Left lung (tissue), 10 donors: Measurements from ENCODE around the gene PHF23. TPM values are rescaled to one million over a fixed set of nuclear protein-coding genes. Genes with fewer than 3 reads are reported as not detected.
"Not testable (repeated sequence)": the region's sequence is repeated elsewhere in the genome, so short reads cannot be mapped to it uniquely, and the experiment has no call there.

Source experiments
- ATAC-seq: fragments of 200-7000 bp; cut with Tn5 transposase; one replicate; pipeline ENCODE4 v1.9.1; 2020; ENCODE audit warnings: moderate library complexity
- DNase-seq, 4 donors: peaks; one replicate each; pipeline ENCODE4 v3.0.0-alpha.2; 2013 to 2020
- H3K27ac ChIP-seq, 2 donors: fragments of 200-600 bp; sonication (generic) in 1 of 2; one replicate each; pipeline versions ENCODE4 v1.5.0 to v1.8.0; 2020 to 2021
- H3K27me3 ChIP-seq, 2 donors: fragments of 200-600 bp; sonication (generic) in 1 of 2; one replicate each; pipeline versions ENCODE4 v1.5.0 to v1.8.0; 2020 to 2021
- H3K36me3 ChIP-seq, 2 donors: fragments of 200-600 bp; sonication (generic) in 1 of 2; one replicate each; pipeline versions ENCODE4 v1.5.0 to v1.8.0; 2020 to 2021
- H3K4me1 ChIP-seq, 2 donors: fragments of 200-600 bp; one replicate each; pipeline ENCODE4 v1.8.0; 2021
- H3K4me3 ChIP-seq, 2 donors: fragments of 200-600 bp; sonication (generic) in 1 of 2; one replicate each; pipeline versions ENCODE4 v1.5.0 to v1.8.0; 2020 to 2021; ENCODE audit warnings: mild to moderate bottlenecking in 1 of 2
- H3K9me3 ChIP-seq, 2 donors: fragments of 200-600 bp; sonication (generic) in 1 of 2; one replicate each; pipeline versions ENCODE4 v1.5.0 to v1.8.0; 2020 to 2021
- intact Hi-C, 2 donors: fragments of 100-400 bp; cut with DNase I; formaldehyde crosslinking; loops; one replicate each; pipeline versions ENCODE4 v1.11.2 to v1.14.2; 2022
- polyA plus RNA-seq, 6 donors: library from polyadenylated mRNA; unstranded; fragments of 120-200 nt; gene quantifications; one replicate each; pipeline ENCODE4 v1.2.1, GENCODE V29; 2013; ENCODE audit not compliant: insufficient read length in 6 of 6
- total RNA-seq, 2 donors: library from RNA; stranded (reverse); fragmentation: NEBNext Ultra II Directional; extraction: Animal tissue kit (Norgen Biotek cat#: 25700); gene quantifications; one replicate each; pipeline ENCODE4 v1.2.1, GENCODE V29; 2021
- TF ChIP-seq, protein P1 (sequence below), 2 donors: fragments of 200-600 bp; sonication (generic) in 1 of 2; IDR thresholded peaks; one replicate each; pipeline versions ENCODE4 v1.5.0 to v1.8.0; 2021; ENCODE audit warnings: antibody characterized with exemption in 2 of 2
- donor health status: DM: no; HTN: yes; CAD: no.
- donor health status: DM: no; HTN: no; CAD: no.

Gene PHF23
- total and polyA plus RNA-seq, 8 donors: 31.1 to 51.2 (median 44.5) TPM

DNA sequence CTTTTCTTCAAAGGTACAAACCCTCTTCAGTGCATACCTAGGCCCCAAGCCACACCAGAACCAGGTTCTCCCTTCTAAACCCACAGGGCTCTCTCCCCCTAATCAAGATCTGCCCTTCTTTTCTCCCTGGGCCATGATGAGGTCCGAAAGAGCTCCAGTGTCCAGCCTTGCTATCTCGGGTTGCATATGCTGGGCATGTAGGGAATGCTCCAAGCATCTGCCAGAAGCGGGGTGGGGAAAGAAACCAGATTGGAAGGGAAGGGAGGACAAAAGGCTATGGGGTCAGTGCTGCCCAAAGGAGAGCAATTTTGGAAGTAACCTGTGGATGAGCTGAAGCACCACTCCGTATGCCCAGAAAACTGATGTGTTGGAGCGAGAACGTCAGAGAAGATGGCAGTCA, 10.0 kb upstream of the PHF23 start:
- peak overlapping the region in 1 of 2 donors; percentile 83 for H3K4me3 ChIP-seq
- DNase-seq (no peak), ATAC-seq (no peak)
- TF ChIP-seq, protein P1, sequence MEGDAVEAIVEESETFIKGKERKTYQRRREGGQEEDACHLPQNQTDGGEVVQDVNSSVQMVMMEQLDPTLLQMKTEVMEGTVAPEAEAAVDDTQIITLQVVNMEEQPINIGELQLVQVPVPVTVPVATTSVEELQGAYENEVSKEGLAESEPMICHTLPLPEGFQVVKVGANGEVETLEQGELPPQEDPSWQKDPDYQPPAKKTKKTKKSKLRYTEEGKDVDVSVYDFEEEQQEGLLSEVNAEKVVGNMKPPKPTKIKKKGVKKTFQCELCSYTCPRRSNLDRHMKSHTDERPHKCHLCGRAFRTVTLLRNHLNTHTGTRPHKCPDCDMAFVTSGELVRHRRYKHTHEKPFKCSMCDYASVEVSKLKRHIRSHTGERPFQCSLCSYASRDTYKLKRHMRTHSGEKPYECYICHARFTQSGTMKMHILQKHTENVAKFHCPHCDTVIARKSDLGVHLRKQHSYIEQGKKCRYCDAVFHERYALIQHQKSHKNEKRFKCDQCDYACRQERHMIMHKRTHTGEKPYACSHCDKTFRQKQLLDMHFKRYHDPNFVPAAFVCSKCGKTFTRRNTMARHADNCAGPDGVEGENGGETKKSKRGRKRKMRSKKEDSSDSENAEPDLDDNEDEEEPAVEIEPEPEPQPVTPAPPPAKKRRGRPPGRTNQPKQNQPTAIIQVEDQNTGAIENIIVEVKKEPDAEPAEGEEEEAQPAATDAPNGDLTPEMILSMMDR (IDR thresholded peaks at IDR 0.05): no peak
- H3K9me3 ChIP-seq: no peaks in the 10 kb centered on the region
- H3K27me3 ChIP-seq: no peaks in the 10 kb centered on the region
- H3K27ac ChIP-seq: no peak overlapping the region
- H3K36me3 ChIP-seq: peaks cover 0 to 34% of the 10 kb centered on the region in 2 donors
- peaks cover 18 to 48% of the 10 kb centered on the region in 2 donors for H3K4me1 ChIP-seq
- intact Hi-C loops: no loop called here

DNA sequence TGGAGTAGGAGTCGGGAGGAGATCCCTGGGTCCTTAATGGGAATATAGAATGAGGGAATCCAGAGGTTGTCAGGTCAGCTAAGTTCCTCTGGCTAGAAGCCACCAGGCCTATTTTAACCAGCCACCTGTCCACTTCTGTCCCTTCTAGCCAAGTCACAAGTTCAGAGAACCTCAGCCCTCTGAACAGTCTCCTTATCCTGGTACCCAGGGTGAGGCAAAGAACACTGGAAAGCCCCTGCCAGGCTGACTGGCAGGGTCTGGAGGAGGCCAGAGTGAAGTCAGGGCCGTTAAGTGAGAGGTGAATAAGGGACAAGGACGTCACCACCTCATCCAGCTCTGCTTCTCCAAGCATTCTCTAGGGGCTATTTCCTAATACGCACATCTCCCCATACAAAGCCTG, 9.5 kb upstream of the PHF23 start:
- TF ChIP-seq, protein P1 (IDR thresholded peaks at IDR 0.05): no peak

DNA sequence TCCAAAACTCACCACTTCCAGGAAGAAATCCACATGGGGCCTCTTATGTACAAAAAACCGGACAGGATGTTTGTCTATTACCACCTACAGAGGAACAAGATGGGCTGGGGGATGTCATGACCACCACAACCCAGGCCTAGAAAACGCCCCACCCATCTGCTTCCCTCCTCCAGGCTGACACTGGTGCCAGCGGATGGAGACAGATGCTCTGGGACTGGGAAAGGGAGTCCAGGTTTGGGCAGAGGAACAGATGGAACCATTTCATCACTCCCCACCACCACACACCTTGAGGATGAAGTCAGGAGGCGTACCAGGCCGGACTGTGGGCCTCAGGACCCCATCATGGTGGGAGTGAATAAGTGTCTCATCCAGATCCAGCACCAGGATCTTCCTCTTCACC, 7.5 kb upstream of the PHF23 start:
- ATAC-seq: no peak
- Histone ChIP-seq H3K4me3 (no peak overlapping the region), H3K9me3 (no peaks in the 10 kb centered on the region), H3K27ac (no peak overlapping the region), H3K27me3 (no peaks in the 10 kb centered on the region), H3K4me1 (peaks cover 9 to 47% of the 10 kb centered on the region in 2 donors), H3K36me3 (peaks cover 0 to 37% of the 10 kb centered on the region in 2 donors)
- intact Hi-C loops: no loop called here
- peak in 1 of 4 donors; percentile 4 for DNase-seq
- TF ChIP-seq, protein P1 (IDR thresholded peaks at IDR 0.05): no peak

More for the DNA sequence above, 9.5 kb upstream of the PHF23 start:
- H3K4me3 ChIP-seq: no peak overlapping the region
- H3K36me3 ChIP-seq: peaks cover 0 to 35% of the 10 kb centered on the region in 2 donors
- H3K4me1 ChIP-seq: peaks cover 18 to 52% of the 10 kb centered on the region in 2 donors
- H3K9me3 ChIP-seq: no peaks in the 10 kb centered on the region
- no peak overlapping the region for H3K27ac ChIP-seq
- intact Hi-C loops: no loop called here
- H3K27me3 ChIP-seq: no peaks in the 10 kb centered on the region
- ATAC-seq (no peak), DNase-seq (no peak)

DNA sequence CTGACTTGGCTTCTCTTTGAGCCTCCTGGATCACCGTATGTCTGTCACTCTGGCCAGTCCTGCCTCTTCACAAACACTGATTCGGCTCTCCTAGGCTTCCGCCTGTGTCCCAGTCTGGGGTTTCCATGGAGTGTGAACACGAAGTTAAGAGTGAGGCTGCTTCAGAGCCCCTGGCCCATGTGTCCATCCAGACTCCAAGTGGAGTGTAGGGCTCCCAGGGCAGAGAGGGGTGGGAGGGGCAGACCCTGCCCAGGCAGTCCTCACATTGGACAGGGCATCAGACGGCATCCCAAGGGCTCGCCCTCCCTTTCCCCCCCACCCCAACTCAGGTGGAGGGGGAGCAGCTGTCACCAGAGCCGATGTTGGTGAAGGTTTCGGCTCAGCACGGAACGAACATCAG, 4.6 kb upstream of the PHF23 start:
- intact Hi-C loops, H3K9me3 ChIP-seq, H3K27me3 ChIP-seq, ATAC-seq: not testable (repeated sequence)
- Histone ChIP-seq H3K4me3 (peak overlapping the region in 1 of 2 donors; percentile 99), H3K4me1 (peaks cover 17 to 47% of the 10 kb centered on the region in 2 donors), H3K27ac (peak overlapping the region; percentile 96 to 97), H3K36me3 (peaks cover 0 to 50% of the 10 kb centered on the region in 2 donors)
- DNase-seq: peak in 1 of 4 donors; percentile 41

DNA sequence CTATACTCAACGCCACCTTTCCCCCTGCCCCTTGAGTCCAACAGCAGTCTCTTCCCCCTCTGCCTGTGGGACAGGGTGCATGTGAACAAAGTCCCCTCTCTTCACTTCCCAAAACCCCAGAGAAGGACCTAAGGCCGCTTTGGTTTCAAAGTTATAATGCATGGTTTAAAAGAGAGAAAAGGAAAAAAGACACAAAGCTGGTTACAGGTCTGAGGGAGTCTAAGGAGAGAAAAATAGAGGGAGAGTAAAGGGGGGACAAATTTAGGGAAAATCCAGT, 4.1 kb upstream of the PHF23 start:
- H3K9me3 ChIP-seq: no peaks in the 10 kb centered on the region
- H3K4me3 ChIP-seq: peak overlapping the region; percentile 91 to 99
- H3K27ac ChIP-seq: peak overlapping the region; percentile 96 to 97
- peaks cover 0 to 50% of the 10 kb centered on the region in 2 donors for H3K36me3 ChIP-seq
- peaks cover 17 to 43% of the 10 kb centered on the region in 2 donors for H3K4me1 ChIP-seq
- intact Hi-C loops: no loop called here
- DNase-seq (no peak), ATAC-seq (no peak)
- TF ChIP-seq, protein P1 (IDR thresholded peaks at IDR 0.05): no peak
- H3K27me3 ChIP-seq: no peaks in the 10 kb centered on the region
